H1 (cell line): ENCODE results near the gene EXOC1. TPM values are rescaled to one million over a fixed set of nuclear protein-coding genes. Genes with fewer than 3 reads are reported as not detected.

ENCODE experiments used
- CTCF ChIA-PET: fragments of 300-600 bp; sonication (Branson Sonifier 250); formaldehyde crosslinking; loops from one replicate; lab custom pipeline; 2021; ENCODE audit not compliant: partially characterized antibody; lab: Charles Lee
- POLR2A ChIA-PET: fragments of 300-600 bp; sonication (Branson Sonifier 250); formaldehyde crosslinking; loops from one replicate; lab custom pipeline; 2021; ENCODE audit warnings: inconsistent platforms; ENCODE audit not compliant: partially characterized antibody; lab: Charles Lee
- DNase-seq, 2 experiments: peaks; one replicate each; pipeline versions ENCODE4 v3.0.0 to v3.0.0-alpha.2; 2010 to 2022; ENCODE audit warnings: low spot score in 2 of 2, low read depth in 1 of 2, mixed read lengths in 1 of 2
- FAIRE-seq: peaks from 2 replicates; lab custom pipeline; 2011; peaks lifted over from hg19 to GRCh38; lab: Jason Lieb, UNC
- H2AFZ ChIP-seq: 2 replicates; pipeline ENCODE4 v1.8.1; 2012; ENCODE audit warnings: low read length, inconsistent platforms
- H2AK5ac ChIP-seq: 2 replicates; pipeline ENCODE4 v1.6.1; 2013; ENCODE audit warnings: low read depth, low read length
- H2BK120ac ChIP-seq: replicated peaks from 2 replicates; pipeline ENCODE3; 2013; ENCODE audit warnings: low read depth, low read length, inconsistent platforms
- H2BK12ac ChIP-seq: 2 replicates; pipeline ENCODE4 v1.6.1; 2013; ENCODE audit warnings: low read depth, low read length
- H2BK15ac ChIP-seq: 2 replicates; pipeline ENCODE4 v1.6.1; 2013; ENCODE audit warnings: low read length
- H2BK20ac ChIP-seq: 2 replicates; pipeline ENCODE4 v1.6.1; 2013; ENCODE audit warnings: low read length
- H2BK5ac ChIP-seq: 2 replicates; pipeline ENCODE4 v1.6.1; 2013; ENCODE audit warnings: low read depth, low read length
- H3K14ac ChIP-seq: 2 replicates; pipeline ENCODE4 v1.6.1; 2013; ENCODE audit warnings: inconsistent platforms; ENCODE audit not compliant: insufficient read length
- H3K18ac ChIP-seq: 2 replicates; pipeline ENCODE4 v1.6.1; 2013; ENCODE audit warnings: low read length; ENCODE audit errors: extremely low read depth
- H3K23ac ChIP-seq: 2 replicates; pipeline ENCODE4 v1.6.1; 2013; ENCODE audit warnings: inconsistent platforms; ENCODE audit not compliant: insufficient read length
- H3K23me2 ChIP-seq: 2 replicates; pipeline ENCODE4 v1.6.1; 2013; ENCODE audit warnings: low read depth, low read length
- H3K27ac ChIP-seq: 2 replicates; pipeline ENCODE4 v1.6.1; 2011; ENCODE audit warnings: low read depth, low read length, inconsistent platforms
- H3K27me3 ChIP-seq, 4 experiments: replicated peaks in 1 of 4; 1 replicate in 1 of 4; 2 replicates in 3 of 4; pipeline versions ENCODE4 v1.6.1 to v1.8.1; 2011 to 2013; ENCODE audit warnings: low read length in 3 of 4, mild to moderate bottlenecking in 3 of 4, inconsistent platforms in 2 of 4, mixed read lengths in 2 of 4, moderate library complexity in 1 of 4; ENCODE audit not compliant: control insufficient read depth in 3 of 4, insufficient read depth in 3 of 4; ENCODE audit errors: extremely low read depth in 1 of 4
- H3K36me3 ChIP-seq, 4 experiments: 2 replicates each; pipeline versions ENCODE4 v1.6.1 to v1.8.1; 2011 to 2013; ENCODE audit warnings: mild to moderate bottlenecking in 4 of 4, low read length in 3 of 4, moderate library complexity in 2 of 4, control low read depth in 1 of 4, inconsistent platforms in 1 of 4; ENCODE audit not compliant: insufficient read depth in 4 of 4, control insufficient read depth in 2 of 4
- H3K4ac ChIP-seq: replicated peaks from 2 replicates; pipeline ENCODE3; 2013; ENCODE audit warnings: low read length, low read depth, mixed read lengths, inconsistent platforms; ENCODE audit not compliant: insufficient read length
- H3K4me1 ChIP-seq, 4 experiments: replicated peaks in 1 of 4; 1 replicate in 1 of 4; 2 replicates in 3 of 4; pipeline versions ENCODE4 v1.6.1 to v1.8.1; 2011 to 2013; ENCODE audit warnings: low read length in 3 of 4, inconsistent platforms in 2 of 4, mixed read lengths in 1 of 4; ENCODE audit not compliant: insufficient read depth in 4 of 4, control insufficient read depth in 3 of 4
- H3K4me2 ChIP-seq, 2 experiments: 2 replicates each; pipeline versions ENCODE4 v1.6.1 to v1.8.1; 2011 to 2013; ENCODE audit warnings: low read depth in 2 of 2, low read length in 2 of 2, control low read depth in 1 of 2, inconsistent platforms in 1 of 2, mild to moderate bottlenecking in 1 of 2; ENCODE audit not compliant: insufficient read depth in 1 of 2
- H3K4me3 ChIP-seq, 4 experiments: fragments of 200-600, 300-600 bp in 1 of 4; sonication (generic), shearing (Covaris generic), sonication (Bioruptor Twin) in 1 of 4; 2 replicates each; pipeline versions ENCODE4 v1.5.1 to v1.8.1; 2011 to 2016; ENCODE audit warnings: low read length in 4 of 4, low read depth in 3 of 4, control low read depth in 2 of 4, inconsistent platforms in 2 of 4, mild to moderate bottlenecking in 2 of 4, mixed read lengths in 1 of 4, moderate library complexity in 1 of 4; ENCODE audit not compliant: insufficient read depth in 2 of 4; ENCODE audit errors: extremely low read depth in 1 of 4
- H3K56ac ChIP-seq: replicated peaks from 2 replicates; pipeline ENCODE3; 2013; ENCODE audit warnings: low read depth, mild to moderate bottlenecking, mixed read lengths, low read length, inconsistent platforms; ENCODE audit not compliant: insufficient read length
- H3K79me1 ChIP-seq: 2 replicates; pipeline ENCODE4 v1.6.1; 2013; ENCODE audit warnings: low read depth, low read length, control low read depth
- H3K79me2 ChIP-seq, 2 experiments: 2 replicates each; pipeline versions ENCODE4 v1.6.1 to v1.8.1; 2012 to 2013; ENCODE audit warnings: low read length in 2 of 2, mild to moderate bottlenecking in 2 of 2, inconsistent platforms in 1 of 2; ENCODE audit not compliant: insufficient read depth in 2 of 2, control insufficient read depth in 1 of 2
- H3K9ac ChIP-seq, 4 experiments: replicated peaks in 1 of 4; 1 replicate in 1 of 4; 2 replicates in 3 of 4; pipeline versions ENCODE4 v1.6.1 to v1.8.1; 2011 to 2013; ENCODE audit warnings: low read depth in 3 of 4, low read length in 3 of 4, control low read depth in 2 of 4, mild to moderate bottlenecking in 2 of 4, moderate library complexity in 2 of 4, inconsistent platforms in 1 of 4; ENCODE audit errors: extremely low read depth in 1 of 4
- H3K9me3 ChIP-seq, 2 experiments: 2 replicates each; pipeline versions ENCODE4 v1.6.1 to v1.8.1; 2012 to 2013; ENCODE audit warnings: mild to moderate bottlenecking in 2 of 2, moderate library complexity in 2 of 2, control low read depth in 1 of 2, inconsistent platforms in 1 of 2, low read depth in 1 of 2, low read length in 1 of 2, mixed read lengths in 1 of 2; ENCODE audit not compliant: insufficient read depth in 2 of 2
- H4K20me1 ChIP-seq, 2 experiments: replicated peaks in 1 of 2; 2 replicates each; pipeline versions ENCODE3 to v1.8.1; 2011 to 2013; ENCODE audit warnings: inconsistent platforms in 2 of 2, low read length in 2 of 2, mild to moderate bottlenecking in 1 of 2; ENCODE audit not compliant: insufficient read depth in 2 of 2, control insufficient read depth in 1 of 2
- H4K5ac ChIP-seq: 2 replicates; pipeline ENCODE4 v1.6.1; 2013; ENCODE audit warnings: low read length, low read depth, mixed read lengths, inconsistent platforms; ENCODE audit not compliant: insufficient read length
- H4K8ac ChIP-seq: 2 replicates; pipeline ENCODE4 v1.8.0; 2013; ENCODE audit warnings: mild to moderate bottlenecking, moderate library complexity, low read length, inconsistent platforms; ENCODE audit not compliant: insufficient read depth; ENCODE audit errors: extremely low read depth
- H4K91ac ChIP-seq: replicated peaks from 2 replicates; pipeline ENCODE3; 2013; ENCODE audit warnings: low read length, mixed read lengths, inconsistent platforms; ENCODE audit not compliant: insufficient read length
- SIRT6 ChIP-seq: IDR thresholded peaks from one replicate; pipeline ENCODE4 v1.7.1; 2012; ENCODE audit warnings: low read length, inconsistent platforms
- SIX5 ChIP-seq: IDR thresholded peaks from 2 replicates; pipeline ENCODE4 v1.6.1; 2011; ENCODE audit warnings: mild to moderate bottlenecking, low read depth, low read length
- WGBS, 2 experiments: shearing (Covaris generic) in 1 of 2; methylation state at CpG; one replicate each; pipeline versions ENCODE4 v1.1.6 to v1.1.7; 2013 to 2015; ENCODE audit warnings: low lambda C conversion rate in 2 of 2, mixed read lengths in 2 of 2, inconsistent platforms in 1 of 2, low coverage in 1 of 2, missing lambda C conversion rate in 1 of 2; ENCODE audit not compliant: insufficient replicate concordance in 2 of 2, insufficient coverage in 1 of 2, insufficient read length in 1 of 2; ENCODE audit errors: extremely low coverage in 1 of 2, missing lambda C conversion rate in 1 of 2; 5-methylcytosine and 5-hydroxymethylcytosine counted together
- polyA plus RNA-seq, 7 experiments: library from polyadenylated mRNA; depleted of rRNA in 3 of 7; stranded (reverse) in 5 of 7; unstranded in 2 of 7; fragments of >200 nt in 5 of 7; fragments of 200-250 nt in 2 of 7; gene quantifications; 1 replicate in 5 of 7; 2 replicates in 1 of 7; 4 replicates in 1 of 7; pipeline versions ENCODE4 v1.2.1 to v1.2.3, GENCODE V29; 2011 to 2013; ENCODE audit warnings: missing spikeins in 2 of 7, mixed read lengths in 2 of 7
- total RNA-seq: library from RNA; stranded (reverse); fragmentation: NEBNext Ultra II Directional; extraction: Animal tissue kit (Norgen Biotek cat#: 25700); gene quantifications from 2 replicates; pipeline ENCODE4 v1.2.1, GENCODE V29; 2021

Gene EXOC1
- total and polyA plus RNA-seq, 2 of the 8 experiments (the other 6 are each of a cell fraction or from before 2014, with no cell fraction given): 5.9 to 19.6 TPM

DNA sequence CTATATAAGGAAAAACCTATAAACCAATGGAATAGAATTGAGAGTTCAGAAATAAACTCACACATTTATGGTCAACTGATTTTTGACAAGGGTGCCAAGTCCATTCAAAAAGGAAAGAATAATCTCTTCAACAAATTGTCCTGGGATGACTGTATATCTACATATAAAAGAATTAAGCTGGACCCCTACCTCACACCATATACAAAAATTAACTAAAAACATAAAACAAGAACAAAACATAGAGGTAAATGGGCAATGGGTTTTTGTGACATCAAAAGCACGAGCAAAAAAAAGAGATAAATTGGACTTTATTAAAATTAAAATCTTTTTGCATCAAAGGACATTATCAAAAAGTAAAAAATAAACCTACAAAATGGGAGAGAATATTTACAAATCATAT lies 15.5 kb upstream of the EXOC1 start:
- H2AFZ ChIP-seq: no peak overlapping the region
- no peak overlapping the region for H3K18ac ChIP-seq
- 84% methylated on average over 1 of the region's 1 CpG; no CpG with 5 or more reads in 1 of the 2 experiments for WGBS, 2 experiments
- FAIRE-seq: no peak
- no peak overlapping the region for H3K23ac ChIP-seq
- no peak overlapping the region for H2BK5ac ChIP-seq
- H3K56ac ChIP-seq: no peak overlapping the region
- no peak overlapping the region for H3K27ac ChIP-seq
- H3K36me3 ChIP-seq: no peaks in the 10 kb centered on the region; a peak in 1 of 8 replicates
- H3K4ac ChIP-seq: no peak overlapping the region
- H3K4me2 ChIP-seq: no peak overlapping the region
- ChIA-PET CTCF (no interaction called here), POLR2A (no interaction called here)
- no peak overlapping the region for H2BK20ac ChIP-seq
- H2BK12ac ChIP-seq: no peak overlapping the region
- no peaks in the 10 kb centered on the region for H3K23me2 ChIP-seq
- no peak overlapping the region for H3K14ac ChIP-seq
- no peaks in the 10 kb centered on the region for H3K4me1 ChIP-seq
- no peak overlapping the region for H4K8ac ChIP-seq
- no peak overlapping the region for H2BK120ac ChIP-seq
- no peak overlapping the region for H2AK5ac ChIP-seq
- peaks cover 0 to 6% of the 10 kb centered on the region in 2 experiments; a peak in 2 of 4 replicates for H3K9me3 ChIP-seq
- no peak overlapping the region for H3K9ac ChIP-seq
- no peaks in the 10 kb centered on the region for H3K27me3 ChIP-seq
- H4K20me1 ChIP-seq: no peaks in the 10 kb centered on the region
- no peak overlapping the region for H4K91ac ChIP-seq
- DNase-seq: no peak
- no peaks in the 10 kb centered on the region for H3K79me2 ChIP-seq
- no peak overlapping the region for H4K5ac ChIP-seq
- H3K4me3 ChIP-seq: no peak overlapping the region
- no peaks in the 10 kb centered on the region for H3K79me1 ChIP-seq
- no peak overlapping the region for H2BK15ac ChIP-seq
- TF ChIP-seq SIRT6 (no peak), SIX5 (no peak)
